Stimulated activated CD8-positive, alpha-beta memory T cell treated with anti-CD3 and anti-CD28 coated beads, Interleukin-15, amount 100 ng/mL, for 24 hours (primary cell): ENCODE measurements around the gene HMOX1.
"Not testable (repeated sequence)": the region's sequence is repeated elsewhere in the genome, so short reads cannot be mapped to it uniquely, and the experiment has no call there.

ENCODE experiments used
- DNase-seq: peaks from one replicate; pipeline ENCODE4 v3.0.0-alpha.2; 2020; ENCODE audit warnings: low read depth

HMOX1 gene

GRCh38 chr22:35434061-35434710 is 53.3 kb downstream of the HMOX1 start:
- DNase-seq: no peak

GRCh38 chr22:35435201-35435740 is 54.4 kb downstream of the HMOX1 start:
- DNase-seq: no peak

GRCh38 chr22:35436421-35436820 is 55.5 kb downstream of the HMOX1 start:
- DNase-seq: no peak

GRCh38 chr22:35437049-35437448 is 56.2 kb downstream of the HMOX1 start:
- no peak for DNase-seq

GRCh38 chr22:35438673-35439364 is 57.9 kb downstream of the HMOX1 start:
- DNase-seq: not testable (repeated sequence)

- no peak for DNase-seq
Measured at GRCh38 chr22:35439365-35439717, 58.4 kb downstream of the HMOX1 start.

GRCh38 chr22:35440129-35440528 is 59.2 kb downstream of the HMOX1 start:
- no peak for DNase-seq

GRCh38 chr22:35441489-35442100 is 60.7 kb downstream of the HMOX1 start:
- DNase-seq: no peak

- DNase-seq: no peak
Measured at GRCh38 chr22:35442471-35442870, 61.6 kb downstream of the HMOX1 start.

GRCh38 chr22:35443338-35443737 is 62.4 kb downstream of the HMOX1 start:
- DNase-seq: no peak
